GM12891 (cell line): ENCODE results near the gene EDC3.
"Not testable (repeated sequence)": the region's sequence is repeated elsewhere in the genome, so short reads cannot be mapped to it uniquely, and the experiment has no call there.

Experiments
- POLR2A ChIP-seq: IDR thresholded peaks from 2 replicates; pipeline ENCODE4 v1.6.1; 2011; ENCODE audit warnings: low read depth, low read length, control low read depth
- POLR2AphosphoS5 ChIP-seq: IDR thresholded peaks from 2 replicates; pipeline ENCODE4 v1.6.1; 2011; ENCODE audit warnings: low read depth, low read length, control low read depth
- SPI1 ChIP-seq: IDR thresholded peaks from 2 replicates; pipeline ENCODE4 v1.6.1; 2011; ENCODE audit warnings: low read depth, low read length, control low read depth

DNA sequence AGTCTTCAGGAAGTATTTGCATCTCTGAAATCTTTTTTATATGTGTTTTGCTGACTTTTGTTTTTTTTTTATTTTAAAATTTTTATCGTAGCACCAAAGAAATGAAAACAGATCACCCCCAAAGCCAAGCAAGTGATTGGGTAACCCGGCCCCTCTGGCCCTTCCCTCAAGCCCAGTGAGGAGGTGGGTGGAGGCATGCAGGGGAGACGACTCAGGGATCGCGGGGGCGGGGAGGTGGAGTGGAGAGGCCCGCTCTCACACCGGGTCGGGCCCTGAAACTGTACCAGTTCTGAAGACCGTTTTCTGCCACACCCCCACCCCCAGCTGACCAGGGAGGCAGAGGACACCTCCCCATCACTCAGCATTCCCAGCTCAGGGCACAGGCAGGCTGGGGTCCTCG, 99.1 kb downstream of the EDC3 start:
- TF ChIP-seq POLR2A, POLR2AphosphoS5, SPI1: not testable (repeated sequence)
